Measurements from ENCODE around the gene KANSL2. TPM values are rescaled to one million over a fixed set of nuclear protein-coding genes. Genes with fewer than 3 reads are reported as not detected.
"Not testable (repeated sequence)": the region's sequence is repeated elsewhere in the genome, so short reads cannot be mapped to it uniquely, and the experiment has no call there.

KANSL2 gene
- total RNA-seq, 1 donor from 2014 or later, result 38.3 TPM

GRCh38 chr12:48716493-48717251, 34.6 kb upstream of the KANSL2 start, which contains the start of gene CCNT1:
Gene CCNT1 (minus strand): TSS chr12:48716707. CDS start chr12:48716675, 32 bp downstream.
- no peak for TF ChIP-seq CTCF (IDR thresholded peaks at IDR 0.05)

DNA sequence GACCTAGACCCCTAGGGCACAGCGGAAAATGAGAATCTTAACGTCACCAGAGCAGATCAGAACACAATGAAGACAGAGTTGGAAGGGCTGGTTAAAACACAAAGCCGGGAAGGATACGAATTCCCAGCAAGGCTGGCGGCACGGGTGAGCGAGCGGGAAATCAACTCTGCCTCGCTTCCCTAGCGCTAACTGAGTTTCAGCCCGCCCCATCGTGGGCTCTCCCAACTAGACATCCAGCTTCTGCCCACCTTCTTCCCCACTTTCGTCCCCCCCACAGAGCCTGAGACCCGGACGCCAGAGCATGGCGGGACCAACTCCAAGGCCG, 34.1 kb upstream of the KANSL2 start:
- TF ChIP-seq CTCF (IDR thresholded peaks at IDR 0.05), result no peak
- Histone ChIP-seq H3K27ac (peak overlapping the region; percentile 95), H3K27me3 (ENCODE audit: low read depth) (no peaks in the 10 kb centered on the region), H3K4me1 (peaks cover 40% of the 10 kb centered on the region), H3K9me3 (peaks cover 7% of the 10 kb centered on the region), H3K4me3 (peak overlapping the region; percentile 75), H3K36me3 (peaks cover 36% of the 10 kb centered on the region)
- ATAC-seq, result peak in 1 of 2 donors; percentile 74
- DNase-seq, result no peak
- intact Hi-C loops (cut with DNase I), result no loop called here

More at GRCh38 chr12:48716493-48717251, 34.6 kb upstream of the KANSL2 start, which contains the start of gene CCNT1:
- peak; percentile 99 for DNase-seq
- Histone ChIP-seq H3K4me1 (peaks cover 40% of the 10 kb centered on the region), H3K36me3 (peaks cover 30% of the 10 kb centered on the region), H3K27me3 (ENCODE audit: low read depth) (no peaks in the 10 kb centered on the region), H3K9me3 (peaks cover 7% of the 10 kb centered on the region), H3K4me3 (peak within 1 kb of the TSS; percentile 75), H3K27ac (peak within 1 kb of the TSS; percentile 95)
- intact Hi-C loops (cut with DNase I), result no loop called here
- ATAC-seq, result peak; percentile 99

DNA sequence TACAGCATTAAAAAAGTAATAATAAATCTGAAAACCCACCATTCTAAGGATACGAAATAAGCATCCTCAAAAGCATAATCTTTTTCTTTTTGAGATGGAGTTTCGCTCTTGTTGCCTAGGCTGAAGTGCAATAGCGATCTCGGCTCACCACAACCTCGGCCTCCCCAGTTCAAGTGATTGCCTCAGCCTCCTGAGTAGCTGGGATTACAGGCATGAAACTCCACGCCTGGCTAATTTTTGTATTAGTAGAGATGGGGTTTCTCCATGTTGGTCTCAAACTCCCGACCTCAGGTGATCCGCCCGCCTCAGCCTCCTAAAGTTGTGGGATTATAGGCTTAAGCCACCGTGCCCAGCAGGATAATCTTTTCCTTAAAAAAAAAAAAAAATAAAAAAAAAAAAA, 30.2 kb upstream of the KANSL2 start:
- no peak for TF ChIP-seq CTCF (IDR thresholded peaks at IDR 0.05)
- H3K27ac ChIP-seq, result no peak overlapping the region
- no peak for DNase-seq
- no peaks in the 10 kb centered on the region for H3K9me3 ChIP-seq
- H3K4me3 ChIP-seq, result no peak overlapping the region
- peaks cover 52% of the 10 kb centered on the region for H3K4me1 ChIP-seq
- no peaks in the 10 kb centered on the region for H3K27me3 ChIP-seq (ENCODE audit: low read depth)
- peaks cover 74% of the 10 kb centered on the region for H3K36me3 ChIP-seq
- ATAC-seq, result no peak
- intact Hi-C loops (cut with DNase I), result no loop called here

- H3K4me1 ChIP-seq; H3K9me3 ChIP-seq; H3K4me3 ChIP-seq; DNase-seq; ATAC-seq; intact Hi-C loops (cut with DNase I); H3K27ac ChIP-seq; H3K27me3 ChIP-seq (ENCODE audit: low read depth): not testable (repeated sequence)
- peaks cover 94% of the 10 kb centered on the region for H3K36me3 ChIP-seq
Measured at GRCh38 chr12:48698822-48699221, 16.8 kb upstream of the KANSL2 start.

- no peak for TF ChIP-seq CTCF (IDR thresholded peaks at IDR 0.05)
- Histone ChIP-seq H3K27me3 (ENCODE audit: low read depth) (no peaks in the 10 kb centered on the region), H3K4me1 (peaks cover 10% of the 10 kb centered on the region), H3K36me3 (peaks cover 94% of the 10 kb centered on the region), H3K27ac (no peak overlapping the region), H3K4me3 (no peak overlapping the region), H3K9me3 (no peaks in the 10 kb centered on the region)
- ATAC-seq (no peak), DNase-seq (no peak)
- intact Hi-C loops (cut with DNase I), result no loop called here
Measured at GRCh38 chr12:48696626-48697025, 14.6 kb upstream of the KANSL2 start.

GRCh38 chr12:48695859-48696258, 13.8 kb upstream of the KANSL2 start:
- no peak overlapping the region for H3K27ac ChIP-seq
- H3K4me3 ChIP-seq, result no peak overlapping the region
- H3K36me3 ChIP-seq, result peaks cover 94% of the 10 kb centered on the region
- peaks cover 15% of the 10 kb centered on the region for H3K4me1 ChIP-seq
- no peaks in the 10 kb centered on the region for H3K9me3 ChIP-seq
- no peaks in the 10 kb centered on the region for H3K27me3 ChIP-seq (ENCODE audit: low read depth)
- intact Hi-C loops (cut with DNase I), result no loop called here
- DNase-seq, result no peak
- no peak for ATAC-seq
- no peak for TF ChIP-seq CTCF (IDR thresholded peaks at IDR 0.05)
